GM13977 (cell line): ENCODE data around the gene NPEPPS.

ENCODE experiments used
- DNase-seq: peaks from one replicate; pipeline ENCODE4 v3.0.0; 2012; ENCODE audit warnings: low spot score
- CTCF ChIP-seq: IDR thresholded peaks from 2 replicates; pipeline ENCODE4 v1.5.1; 2012; ENCODE audit warnings: mild to moderate bottlenecking, control low read depth; ENCODE audit not compliant: insufficient read depth; ENCODE audit errors: extremely low read depth, missing control alignments
- in situ Hi-C: fragments of 300-500 bp; cut with MboI; formaldehyde crosslinking; loops from one replicate; pipeline ENCODE4 v1.12.0; 2022; ENCODE audit warnings: low sequenced_read_pairs, low pct_unique_long_range_greater_than_20kb, mixed read lengths, inconsistent platforms; ENCODE audit not compliant: unreplicated experiment

Gene NPEPPS

GRCh38 chr17:47649972-47650524, 119.1 kb downstream of the NPEPPS start:
- DNase-seq: peak; percentile 60
- in situ Hi-C loops: no loop called here
- TF ChIP-seq CTCF: no peak

- TF ChIP-seq CTCF: no peak
- in situ Hi-C loops: no loop called here
- DNase-seq: peak; percentile 92
Measured at GRCh38 chr17:47650525-47651522, 119.9 kb downstream of the NPEPPS start.

- no peak for DNase-seq
- no peak for TF ChIP-seq CTCF
- in situ Hi-C loops: no loop called here
Measured at GRCh38 chr17:47651704-47652103, 120.8 kb downstream of the NPEPPS start.

GRCh38 chr17:47652570-47652969, 121.7 kb downstream of the NPEPPS start:
- TF ChIP-seq CTCF: no peak
- in situ Hi-C loops: no loop called here
- no peak for DNase-seq

- in situ Hi-C loops: no loop called here
- DNase-seq: no peak
- no peak for TF ChIP-seq CTCF
Measured at GRCh38 chr17:47653442-47653841, 122.5 kb downstream of the NPEPPS start.

GRCh38 chr17:47654991-47655390, 124.1 kb downstream of the NPEPPS start:
- no peak for TF ChIP-seq CTCF
- in situ Hi-C loops: no loop called here
- DNase-seq: no peak
